NCI-H146 treated with DMSO at 0.1 percent for 48 hours (cell line): Measurements from ENCODE around the gene OR4D6.
"Not testable (repeated sequence)": the region's sequence is repeated elsewhere in the genome, so short reads cannot be mapped to it uniquely, and the experiment has no call there.

Source experiments
- DNase-seq: peaks from one replicate; lab custom pipeline; 2025; ENCODE audit not compliant: unreplicated experiment; lab: John Stamatoyannopoulos, UW

OR4D6 gene

DNA sequence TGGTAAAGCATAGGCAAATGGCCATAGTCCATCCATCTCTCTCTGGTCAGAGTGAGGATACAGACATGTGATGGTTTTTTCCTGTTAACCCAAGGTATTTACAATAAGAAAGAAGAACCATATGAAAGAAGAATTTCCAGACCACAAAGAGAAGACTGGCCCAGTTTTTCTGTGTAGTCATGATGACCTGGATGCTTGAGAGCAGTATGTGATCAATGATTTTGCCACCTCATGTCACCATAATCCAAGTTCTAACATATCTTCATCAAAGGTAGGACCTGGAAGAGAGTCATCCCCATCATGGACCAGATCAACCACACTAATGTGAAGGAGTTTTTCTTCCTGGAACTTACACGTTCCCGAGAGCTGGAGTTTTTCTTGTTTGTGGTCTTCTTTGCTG is at the start of gene OR4D6:
Gene OR4D6, plus strand, starts transcription at position 301 of the 400 bp plus-strand sequence. Its CDS starts 0 bp downstream, at position 301.
- DNase-seq = no peak

DNA sequence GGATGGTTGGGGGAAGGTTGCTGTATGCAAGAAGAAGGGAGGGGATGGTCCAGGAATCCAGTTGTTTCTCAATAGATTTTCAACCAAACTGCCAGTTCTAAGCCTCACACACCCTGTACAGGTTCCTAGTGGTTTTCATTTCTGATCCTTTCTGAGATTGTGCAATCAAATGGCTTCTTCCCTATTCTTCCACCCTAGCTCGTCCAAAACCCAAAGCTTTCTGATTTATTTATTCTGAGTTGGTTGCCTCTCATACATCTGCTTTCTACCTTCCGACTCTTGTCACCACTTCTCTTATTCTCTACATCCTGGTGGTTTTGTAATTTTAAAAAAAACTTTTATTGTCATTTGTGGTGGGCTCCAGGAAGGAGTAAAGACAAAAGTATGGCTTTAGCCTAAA is 43.1 kb upstream of the OR4D6 start:
- no peak for DNase-seq

DNA sequence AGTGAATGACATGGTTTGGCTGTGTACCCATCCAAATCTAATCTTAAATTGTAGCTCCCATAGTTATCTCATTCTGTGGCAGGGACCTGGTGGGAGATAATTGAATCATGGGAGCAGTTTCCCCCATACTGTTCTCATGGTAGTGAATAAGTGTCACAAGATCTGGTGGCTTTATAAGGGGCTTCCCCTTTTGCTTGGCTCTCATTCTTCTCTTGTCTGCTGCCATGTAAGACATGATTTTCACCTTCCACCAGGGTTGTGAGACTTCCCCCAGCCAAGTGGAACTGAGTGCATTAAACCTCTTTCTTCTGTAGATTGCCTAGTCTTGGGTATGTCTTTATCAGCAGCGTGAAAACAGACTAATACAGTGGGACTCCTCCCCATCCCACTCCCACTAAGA is 41.6 kb upstream of the OR4D6 start:
- DNase-seq = no peak

DNA sequence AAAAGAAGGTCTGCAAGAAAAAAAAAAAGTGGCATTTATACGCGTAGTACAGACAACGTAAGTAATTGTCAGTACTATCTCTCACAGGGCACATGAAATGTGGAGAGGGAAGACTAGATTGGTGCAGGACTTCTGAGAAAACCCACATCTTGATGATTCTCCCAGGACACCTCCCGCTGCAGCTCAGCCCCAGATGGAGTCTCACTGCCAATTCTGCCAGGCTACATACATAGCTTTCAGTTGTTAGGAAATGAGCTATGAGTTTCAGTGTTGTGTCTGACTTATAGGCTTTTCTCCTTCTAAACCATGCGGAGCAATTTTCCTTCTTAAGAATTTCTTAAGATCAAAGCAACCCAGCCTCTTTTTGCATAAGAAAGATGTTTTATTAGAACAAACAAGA is 40.1 kb upstream of the OR4D6 start:
- no peak for DNase-seq

DNA sequence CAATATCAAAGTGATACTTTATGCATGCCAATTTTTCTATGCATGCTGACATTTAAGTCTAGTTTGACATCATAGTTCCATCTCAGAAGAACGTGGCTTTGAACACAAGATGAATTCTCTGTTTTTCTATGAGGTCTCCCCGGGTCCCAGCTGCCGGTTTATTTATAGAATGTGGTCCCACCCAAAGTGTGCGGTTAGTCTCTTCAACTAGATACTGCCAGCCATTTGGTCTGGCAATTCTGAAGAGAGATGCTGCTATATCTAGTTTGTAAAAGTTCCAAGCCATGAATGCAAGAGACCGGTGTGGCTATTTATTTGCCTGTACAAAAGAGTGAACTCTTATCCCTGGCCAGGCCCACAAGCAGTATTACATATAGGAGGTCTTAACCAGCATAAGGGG is 39.7 kb upstream of the OR4D6 start:
- DNase-seq = no peak

DNA sequence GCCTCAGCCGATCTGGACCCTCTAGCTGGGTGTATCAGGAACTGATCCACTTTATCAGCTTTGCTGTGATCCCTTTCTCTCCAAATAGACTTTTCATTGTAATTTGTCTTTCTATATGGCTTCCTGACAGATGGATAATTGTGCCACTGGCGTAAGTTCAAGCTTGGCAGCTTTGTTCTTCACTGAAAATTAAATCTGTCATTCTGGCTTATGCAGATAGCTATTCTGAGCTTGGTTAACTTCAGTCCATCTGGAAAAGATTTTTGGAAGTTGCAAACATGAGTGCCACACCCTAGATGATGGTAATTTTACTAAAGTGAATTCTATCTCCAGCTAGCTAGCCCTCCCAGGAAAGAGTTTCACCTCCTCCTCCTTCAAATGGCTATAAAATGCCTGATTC is 38.6 kb upstream of the OR4D6 start:
- DNase-seq = no peak

DNA sequence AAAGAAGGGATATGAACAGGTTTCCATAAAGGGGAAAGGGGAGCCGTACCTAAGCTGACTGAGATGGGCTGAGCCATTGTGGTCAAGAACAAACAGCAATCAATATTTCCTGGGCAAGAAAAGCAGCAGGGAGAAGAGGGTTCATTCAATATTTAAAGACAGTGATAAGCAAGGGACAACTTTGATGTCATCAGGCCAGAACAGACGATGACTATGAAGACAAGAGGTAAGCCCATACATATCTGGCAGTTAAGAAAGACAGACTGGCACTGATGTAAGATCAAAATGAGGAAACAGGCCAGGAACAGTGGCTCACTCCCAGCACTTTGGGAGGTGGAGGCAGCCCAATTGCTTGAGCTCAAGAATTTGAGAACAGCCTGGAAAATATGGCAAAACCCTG is 32.9 kb upstream of the OR4D6 start:
- no peak for DNase-seq

DNA sequence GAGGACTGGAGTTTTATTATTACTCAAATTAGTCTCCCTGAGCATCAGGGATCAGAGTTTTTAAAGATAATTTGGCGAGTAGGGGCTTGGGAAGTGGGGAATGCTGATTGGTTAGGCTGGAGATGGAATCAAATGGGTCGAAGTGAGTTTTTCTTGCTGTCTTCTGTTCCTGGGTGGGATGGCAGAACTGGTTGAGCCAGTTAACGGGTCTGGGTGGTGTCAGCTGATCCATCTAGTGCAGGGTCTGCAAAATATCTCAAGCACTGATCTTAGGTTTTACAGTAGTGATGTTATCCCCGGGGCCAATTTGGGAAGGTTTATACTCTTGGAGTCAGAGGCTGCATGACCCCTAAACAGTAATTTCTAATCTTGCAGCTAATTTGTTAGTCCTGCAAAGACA is 31.6 kb upstream of the OR4D6 start:
- DNase-seq = no peak

DNA sequence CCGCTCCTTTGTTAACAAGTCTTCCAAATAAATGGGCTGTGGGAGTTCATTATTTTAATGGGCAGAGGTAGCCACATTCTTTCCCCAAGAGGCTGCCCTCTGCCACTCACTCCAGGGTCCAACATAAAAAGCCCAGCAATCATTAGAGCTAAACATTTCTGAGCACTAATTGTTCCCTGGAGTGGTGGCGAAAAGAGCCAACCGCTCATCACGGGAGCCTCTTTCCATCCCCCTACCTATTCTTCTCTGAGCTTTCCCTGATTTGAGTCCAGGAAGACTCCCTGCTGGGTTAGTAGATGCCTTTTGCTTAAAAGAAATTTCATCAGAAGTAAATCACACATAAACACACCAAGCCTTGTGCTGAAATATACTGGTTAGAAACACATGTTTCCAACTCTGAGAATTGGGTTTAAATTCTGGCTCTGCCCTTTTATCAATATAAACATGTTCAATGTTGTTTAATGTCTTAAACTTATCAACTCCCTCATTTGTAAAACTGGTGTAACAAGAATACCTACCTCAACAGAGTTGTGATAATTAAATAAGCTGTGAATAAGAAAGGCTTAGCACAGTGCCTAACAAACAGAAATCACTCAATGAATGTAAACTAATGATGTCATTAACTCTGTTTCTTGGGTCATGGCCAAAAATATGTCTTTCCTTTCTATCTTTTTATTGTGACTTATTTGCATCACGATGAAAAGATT is 30.2 kb upstream of the OR4D6 start, which contains the start of gene OR5A2:
Gene OR5A2, minus strand, starts transcription at position 53 of the 707 bp plus-strand sequence. CDS start 3,460 bp downstream, outside the sequence.
- DNase-seq = no peak

DNA sequence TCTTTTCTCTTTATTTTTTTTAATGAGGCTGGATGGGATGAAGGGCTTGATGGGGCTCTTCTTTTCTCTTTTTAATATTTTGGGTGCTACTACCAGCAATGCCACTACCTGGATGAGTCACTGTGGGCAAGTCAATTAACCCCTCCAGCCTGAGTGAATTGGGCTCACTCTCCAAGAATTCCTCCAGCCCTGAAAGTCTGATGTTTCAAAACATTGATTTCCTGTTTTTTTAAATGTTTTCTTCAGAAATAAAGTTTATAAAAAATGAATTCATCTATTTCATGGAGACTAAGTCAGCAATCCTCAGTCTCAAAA is 29.7 kb upstream of the OR4D6 start:
- DNase-seq = no peak

DNA sequence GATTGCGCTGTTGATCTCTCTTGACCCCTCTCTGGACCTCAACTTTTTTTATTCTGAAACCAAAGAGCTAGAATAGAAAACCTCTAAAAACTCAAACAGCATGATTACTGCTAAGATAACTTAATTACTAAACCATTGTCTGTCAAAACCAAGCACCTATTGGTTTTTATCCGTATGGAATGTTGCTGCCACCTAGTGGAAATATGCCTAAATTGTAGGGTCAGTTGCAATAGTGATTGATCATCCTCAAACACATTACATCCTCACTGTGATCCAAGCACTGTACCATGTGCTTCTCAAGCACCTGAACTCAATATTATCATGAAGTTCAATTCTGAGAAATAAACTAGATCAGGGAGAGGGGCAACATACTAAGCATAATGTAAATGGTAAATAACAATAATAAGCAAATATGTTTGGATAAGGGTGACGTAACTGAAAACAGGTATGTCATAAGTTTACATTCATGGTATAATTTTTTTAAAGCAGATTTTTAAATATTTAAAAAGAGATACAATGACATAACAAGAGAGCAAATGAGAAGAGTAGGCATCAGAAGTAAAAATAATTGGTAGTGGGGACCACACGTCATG is 26.7 kb upstream of the OR4D6 start:
- peak; percentile 10 for DNase-seq

DNA sequence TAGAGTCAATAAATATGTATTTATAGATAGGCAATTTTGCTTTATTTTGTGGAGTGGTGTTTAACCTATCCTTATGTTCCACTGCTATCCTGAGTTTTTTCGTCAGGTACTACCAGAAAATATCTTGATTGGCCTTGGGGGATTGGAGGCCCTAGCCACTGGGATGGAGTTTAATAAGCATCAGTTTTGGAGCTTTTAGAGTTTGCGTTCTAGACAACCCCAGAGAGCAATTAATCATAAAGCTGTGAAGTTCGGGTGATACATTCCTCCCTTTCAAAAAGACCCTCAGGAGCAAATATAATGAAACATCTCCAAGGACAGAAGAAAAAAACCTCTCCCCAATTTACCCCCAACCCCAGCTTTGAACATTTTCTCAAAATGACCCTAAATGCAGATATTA is 20.6 kb upstream of the OR4D6 start, which contains the start of gene OR5A1:
Gene OR5A1, plus strand, starts transcription at position 301 of the 400 bp plus-strand sequence. CDS start 6,700 bp downstream, outside the sequence.
- no peak for DNase-seq

DNA sequence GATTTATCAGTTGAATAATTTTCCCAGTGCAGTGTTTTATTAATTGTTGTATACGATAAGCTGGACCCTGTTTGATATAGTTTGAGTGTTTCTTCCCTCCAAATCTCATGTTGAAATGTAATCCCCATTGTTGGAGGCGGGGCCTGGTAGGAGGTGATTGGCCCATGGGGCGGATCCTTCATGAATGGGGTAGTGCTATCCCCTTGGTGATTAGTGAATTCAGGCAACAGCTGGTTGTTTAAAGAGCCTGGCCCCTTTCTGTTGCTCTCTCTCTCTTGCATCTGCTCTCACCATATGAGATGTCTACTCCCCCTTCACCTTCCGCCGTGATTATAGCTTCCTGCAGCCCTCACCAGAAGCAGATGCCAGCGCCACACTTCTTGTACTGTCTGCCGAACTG is 19.0 kb upstream of the OR4D6 start:
- DNase-seq = no peak

DNA sequence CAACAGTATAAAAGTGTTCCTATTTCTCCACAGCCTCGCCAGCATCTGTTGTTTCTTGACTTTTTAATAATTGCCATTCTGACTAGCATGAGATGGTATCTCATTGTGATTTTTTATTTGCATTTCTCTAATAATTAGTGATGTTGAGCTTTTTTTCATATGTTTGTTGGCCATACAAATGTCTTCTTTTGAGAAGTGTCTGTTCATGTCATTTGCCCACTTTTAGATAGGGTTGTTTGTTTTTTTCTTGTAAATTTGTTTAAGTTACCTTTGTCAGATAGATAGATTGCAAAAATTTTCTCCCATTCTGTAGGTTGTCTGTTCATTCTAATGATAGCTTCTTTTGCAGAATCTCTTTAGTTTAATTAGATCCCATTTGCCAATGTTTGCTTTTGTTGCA is 11.1 kb upstream of the OR4D6 start:
- DNase-seq = not testable (repeated sequence)

DNA sequence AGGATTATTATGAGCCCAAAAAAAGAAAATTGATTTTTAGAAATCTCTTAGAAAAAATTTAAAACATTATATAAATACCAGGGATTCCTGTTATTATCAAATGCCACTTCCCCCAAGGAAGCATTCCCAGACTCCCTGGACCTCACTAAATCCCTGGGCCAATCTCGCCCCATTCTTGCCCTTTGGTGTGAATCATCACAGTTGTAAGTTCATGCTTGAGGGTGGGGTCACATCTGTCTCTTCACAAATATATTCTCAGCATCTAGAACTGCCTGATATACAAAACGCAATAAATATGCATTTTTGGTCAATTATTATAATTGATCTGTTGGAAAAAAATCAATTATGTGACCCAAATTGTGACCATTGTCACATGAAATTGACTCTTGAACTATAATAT is 8.3 kb upstream of the OR4D6 start:
- no peak for DNase-seq

DNA sequence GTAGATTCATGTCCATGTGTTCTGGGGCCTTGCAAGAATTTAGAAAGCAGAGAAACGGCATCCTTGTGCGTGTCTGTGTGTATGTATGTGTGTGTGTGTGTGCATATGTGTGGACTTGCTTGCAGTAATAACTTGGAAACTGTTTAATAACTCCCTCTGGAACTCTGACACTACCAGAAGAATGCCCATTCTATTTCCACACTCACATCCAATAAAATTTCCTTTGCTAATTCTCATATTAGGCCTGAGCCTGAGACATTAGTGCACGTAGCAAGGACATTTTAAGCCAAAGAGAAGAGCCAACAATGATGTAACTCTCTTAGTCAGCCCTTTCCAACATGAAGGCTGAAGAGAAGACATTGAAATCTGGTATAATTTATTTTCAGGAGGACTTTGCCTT is 3.2 kb downstream of the OR4D6 start:
- DNase-seq = no peak

DNA sequence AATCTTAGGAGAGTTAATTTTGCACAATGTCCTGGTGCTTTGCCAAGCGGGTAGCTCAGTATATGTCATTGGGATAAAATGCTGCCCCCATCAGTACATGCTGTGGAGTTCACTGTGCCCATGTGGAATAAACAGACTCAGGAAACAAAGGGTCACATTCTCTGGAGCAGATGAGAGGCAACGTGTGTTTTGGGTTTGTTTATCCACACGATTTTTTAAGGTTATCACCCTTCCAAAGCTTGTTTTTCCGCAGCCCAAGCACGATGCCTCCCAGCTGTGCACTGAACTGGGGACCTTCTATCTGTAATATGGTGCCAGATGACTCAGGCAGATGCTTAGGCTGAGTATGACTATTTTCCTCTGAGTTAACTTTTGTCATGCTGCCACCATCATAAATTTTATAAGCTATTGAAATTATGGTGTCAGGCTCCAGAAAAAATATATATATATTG is 6.5 kb downstream of the OR4D6 start:
- DNase-seq = no peak

DNA sequence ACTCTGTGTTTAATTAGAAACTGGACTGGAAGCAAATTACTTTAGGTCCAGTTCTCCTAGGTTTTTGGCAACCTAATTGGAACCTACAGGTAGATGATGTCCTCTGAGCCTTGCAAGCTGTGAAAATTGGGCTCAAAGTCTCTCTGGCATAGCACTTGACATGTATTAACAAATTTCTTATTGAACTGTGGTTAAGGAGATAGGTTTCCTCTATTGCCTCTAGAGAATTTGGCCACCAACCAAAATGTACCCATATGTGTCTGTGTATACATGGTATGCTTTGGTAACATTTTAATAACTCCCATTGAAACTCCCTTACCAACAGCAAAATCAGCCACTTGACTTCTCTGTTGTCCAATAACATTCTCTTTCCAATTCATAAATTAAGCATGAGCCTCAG is 16.3 kb downstream of the OR4D6 start, which contains the start of gene OR4D10:
Gene OR4D10, plus strand, starts transcription at position 301 of the 400 bp plus-strand sequence. CDS start 4,115 bp downstream, outside the sequence.
- DNase-seq = no peak

DNA sequence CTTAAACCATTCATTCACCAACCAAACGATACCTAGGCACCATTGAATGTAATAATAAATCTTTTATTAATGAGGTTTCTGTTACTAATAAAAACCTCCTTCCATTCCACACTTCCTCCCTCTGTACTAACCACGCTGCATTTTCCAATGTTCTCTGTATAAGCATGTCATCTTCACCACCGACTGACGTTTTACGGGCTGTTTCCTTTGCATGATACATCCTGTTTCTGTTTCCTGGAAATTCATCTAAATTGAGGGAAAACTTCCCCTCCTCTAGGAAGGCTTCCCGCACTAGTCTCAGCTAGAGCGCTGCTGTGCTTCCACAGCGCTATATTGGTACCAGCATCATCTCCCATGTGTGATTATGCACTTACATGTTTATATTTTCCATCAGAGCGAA is 18.4 kb downstream of the OR4D6 start:
- DNase-seq = no peak

DNA sequence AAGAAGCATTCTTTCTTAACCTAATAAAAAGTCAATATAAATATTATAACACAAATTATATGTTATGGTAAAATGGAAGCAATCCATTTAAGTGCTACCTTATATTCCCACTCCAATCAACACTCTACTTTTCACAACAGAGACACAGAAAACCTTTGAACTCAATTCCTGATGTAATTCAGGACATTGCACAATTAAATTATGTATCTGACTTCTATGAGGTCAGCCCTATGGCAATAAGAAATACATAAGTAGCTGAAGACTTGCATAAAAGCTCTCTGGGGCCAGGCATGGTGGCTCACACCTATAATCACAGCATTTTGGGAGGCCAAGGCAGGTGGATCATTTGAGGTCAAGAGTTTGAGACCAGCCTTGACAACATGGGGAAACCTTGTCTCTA is 23.1 kb downstream of the OR4D6 start:
- no peak for DNase-seq

DNA sequence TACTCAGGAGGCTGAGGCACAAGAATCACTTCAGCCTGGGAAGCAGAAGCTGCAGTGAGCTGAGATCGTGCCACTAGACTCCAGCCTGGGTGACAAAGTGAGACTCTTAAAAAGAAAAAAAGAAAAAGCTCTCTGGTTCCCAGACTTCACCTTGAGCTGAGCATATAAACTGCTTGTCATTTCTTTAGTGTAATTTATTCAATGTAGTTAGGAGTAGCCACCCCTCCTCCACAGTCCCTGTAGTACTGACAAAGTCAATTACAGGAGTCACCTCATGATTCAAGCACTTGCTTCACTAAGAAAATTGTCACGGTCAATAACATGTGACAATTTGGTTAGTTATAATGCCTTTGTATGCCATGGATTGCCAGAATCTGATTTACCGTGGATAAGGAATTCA is 23.6 kb downstream of the OR4D6 start:
- DNase-seq = no peak

DNA sequence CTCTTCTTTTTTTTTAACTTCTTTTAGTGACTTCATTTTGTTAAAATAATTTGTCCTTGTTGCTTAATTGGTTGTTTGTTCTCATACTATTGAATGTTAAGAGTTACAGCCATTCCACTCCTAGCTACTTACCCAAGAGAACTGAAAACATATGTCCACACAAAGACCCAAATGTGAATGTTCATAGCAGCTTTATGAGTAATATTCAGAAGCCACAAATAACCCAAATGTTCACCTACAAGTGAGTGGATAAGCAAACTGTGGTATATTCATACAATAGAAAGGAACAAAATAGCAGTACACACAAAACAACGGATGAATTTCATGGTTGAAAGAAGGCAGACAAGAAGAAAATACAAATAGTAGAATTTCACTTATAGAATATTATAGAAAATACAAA is 45.2 kb downstream of the OR4D6 start:
- DNase-seq = no peak

DNA sequence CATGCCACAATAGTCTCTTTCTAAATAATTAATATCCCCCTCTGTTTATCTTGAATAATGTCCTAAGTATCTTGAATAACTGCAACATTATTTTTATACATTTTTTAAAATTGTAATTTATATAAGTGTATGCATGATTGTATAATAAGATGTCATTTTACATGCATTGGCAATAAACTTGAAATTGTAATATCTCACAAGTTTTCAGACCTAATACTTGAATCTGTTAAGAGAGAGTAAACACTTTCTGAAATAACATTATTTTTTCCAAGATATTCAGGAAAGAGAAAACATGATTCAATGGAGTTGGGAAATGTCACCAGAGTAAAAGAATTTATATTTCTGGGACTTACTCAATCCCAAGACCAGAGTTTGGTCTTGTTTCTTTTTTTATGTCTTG is 46.5 kb downstream of the OR4D6 start, which contains the start of gene OR4D11:
Gene OR4D11, plus strand, starts transcription at position 301 of the 400 bp plus-strand sequence. Its CDS starts 0 bp downstream, at position 301.
- DNase-seq = no peak
